WTC11 (cell line): ENCODE results near the gene MACROD2. TPM values are rescaled to one million over a fixed set of nuclear protein-coding genes. Genes with fewer than 3 reads are reported as not detected.

Experiments used
- ATAC-seq: fragments of 200-7000 bp; cut with Tn5 transposase; 2 replicates; pipeline ENCODE4 v1.10.0; 2021; ENCODE audit warnings: mild to moderate bottlenecking, moderate library complexity
- CTCF ChIA-PET: fragments of 300-600 bp; sonication (Branson Sonifier 250); formaldehyde crosslinking; loops from one replicate; lab custom pipeline; 2021; ENCODE audit warnings: antibody characterized with exemption; lab: Charles Lee
- POLR2A ChIA-PET: fragments of 350-600 bp; sonication (Branson Sonifier 250); formaldehyde crosslinking; loops from one replicate; lab custom pipeline; 2021; ENCODE audit warnings: antibody characterized with exemption; lab: Charles Lee
- DNase-seq: peaks from one replicate; pipeline ENCODE4 v3.0.0; 2021; ENCODE audit warnings: low spot score
- H3K27ac Mint-ChIP-seq: 2 replicates; pipeline ENCODE4 v1.8.0; 2021; ENCODE audit warnings: mixed read lengths
- H3K27me3 Mint-ChIP-seq: 2 replicates; pipeline ENCODE4 v1.8.0; 2021; ENCODE audit warnings: low read depth, mild to moderate bottlenecking, moderate library complexity, mixed read lengths
- H3K36me3 Mint-ChIP-seq: 2 replicates; pipeline ENCODE4 v1.8.0; 2021; ENCODE audit warnings: mixed read lengths
- H3K4me1 Mint-ChIP-seq: 2 replicates; pipeline ENCODE4 v1.8.0; 2022; ENCODE audit warnings: mixed read lengths
- H3K4me3 Mint-ChIP-seq: 2 replicates; pipeline ENCODE4 v1.8.0; 2021; ENCODE audit warnings: mild to moderate bottlenecking, moderate library complexity, mixed read lengths
- H3K9me3 Mint-ChIP-seq: 2 replicates; pipeline ENCODE4 v1.8.0; 2021; ENCODE audit warnings: mixed read lengths
- CREM ChIP-seq: sonication (generic); formaldehyde crosslinking; IDR thresholded peaks from 2 replicates; pipeline ENCODE4 v1.8.1; 2022; ENCODE audit warnings: mild to moderate bottlenecking, missing genetic modification reagents, moderate library complexity
- E2F5 ChIP-seq: sonication (generic); formaldehyde crosslinking; IDR thresholded peaks from 2 replicates; pipeline ENCODE4 v1.8.1; 2022; ENCODE audit warnings: mild to moderate bottlenecking, moderate library complexity, missing genetic modification reagents
- FOXK1 ChIP-seq: sonication (generic); formaldehyde crosslinking; IDR thresholded peaks from 2 replicates; pipeline ENCODE4 v1.8.0; 2022; ENCODE audit warnings: mild to moderate bottlenecking, moderate library complexity, missing genetic modification reagents
- FOXP1 ChIP-seq: sonication (generic); formaldehyde crosslinking; IDR thresholded peaks from 2 replicates; pipeline ENCODE4 v1.8.0; 2022; ENCODE audit warnings: missing genetic modification reagents, mild to moderate bottlenecking, moderate library complexity, borderline replicate concordance
- GABPB1 ChIP-seq: sonication (generic); formaldehyde crosslinking; IDR thresholded peaks from 2 replicates; pipeline ENCODE4 v1.8.1; 2023; ENCODE audit warnings: mild to moderate bottlenecking, missing genetic modification reagents
- IRF1 ChIP-seq: sonication (generic); formaldehyde crosslinking; IDR thresholded peaks from 2 replicates; pipeline ENCODE4 v1.8.0; 2023; ENCODE audit warnings: missing genetic modification reagents
- JAZF1 ChIP-seq: fragments of 250-450 bp; sonication (Bioruptor Pico); IDR thresholded peaks from 2 replicates; pipeline ENCODE4 v1.9.0; 2021; ENCODE audit warnings: moderate library complexity, mild to moderate bottlenecking, inconsistent platforms
- JUN ChIP-seq: sonication (generic); formaldehyde crosslinking; IDR thresholded peaks from 2 replicates; pipeline ENCODE4 v1.8.0; 2023; ENCODE audit warnings: mild to moderate bottlenecking, missing genetic modification reagents
- KAT7 ChIP-seq: sonication (generic); formaldehyde crosslinking; IDR thresholded peaks from 2 replicates; pipeline ENCODE4 v1.8.1; 2023; ENCODE audit warnings: missing genetic modification reagents, mild to moderate bottlenecking, borderline replicate concordance
- MYBL2 ChIP-seq: sonication (generic); formaldehyde crosslinking; IDR thresholded peaks from 2 replicates; pipeline ENCODE4 v1.8.1; 2023; ENCODE audit warnings: mild to moderate bottlenecking, moderate library complexity, missing genetic modification reagents
- NR1H2 ChIP-seq: sonication (generic); formaldehyde crosslinking; IDR thresholded peaks from 2 replicates; pipeline ENCODE4 v1.9.0; 2021; ENCODE audit warnings: mild to moderate bottlenecking, moderate library complexity, missing genetic modification reagents
- PRDM15 ChIP-seq: sonication (generic); formaldehyde crosslinking; IDR thresholded peaks from 2 replicates; pipeline ENCODE4 v1.8.0; 2022; ENCODE audit warnings: missing genetic modification reagents
- PRRX2 ChIP-seq: fragments of 250-450 bp; sonication (Bioruptor Pico); IDR thresholded peaks from 2 replicates; pipeline ENCODE4 v1.8.0; 2021; ENCODE audit warnings: mild to moderate bottlenecking
- RORB ChIP-seq: fragments of 250-450 bp; sonication (Bioruptor Pico); IDR thresholded peaks from 2 replicates; pipeline ENCODE4 v1.9.0; 2021; ENCODE audit warnings: mild to moderate bottlenecking
- SMAD3 ChIP-seq: sonication (generic); formaldehyde crosslinking; IDR thresholded peaks from 2 replicates; pipeline ENCODE4 v1.8.0; 2022; ENCODE audit warnings: missing genetic modification reagents, mild to moderate bottlenecking, borderline replicate concordance
- SMAD4 ChIP-seq: sonication (generic); formaldehyde crosslinking; IDR thresholded peaks from 2 replicates; pipeline ENCODE4 v1.8.0; 2022; ENCODE audit warnings: mild to moderate bottlenecking, missing genetic modification reagents
- TEAD1 ChIP-seq: sonication (generic); formaldehyde crosslinking; IDR thresholded peaks from 2 replicates; pipeline ENCODE4 v1.8.0; 2022; ENCODE audit warnings: mild to moderate bottlenecking, missing genetic modification reagents
- TEAD4 ChIP-seq: sonication (generic); formaldehyde crosslinking; IDR thresholded peaks from 2 replicates; pipeline ENCODE4 v1.8.0; 2022; ENCODE audit warnings: mild to moderate bottlenecking, missing genetic modification reagents
- ZMAT4 ChIP-seq: fragments of 250-450 bp; sonication (Bioruptor Pico); IDR thresholded peaks from 2 replicates; pipeline ENCODE4 v1.9.0; 2021; ENCODE audit warnings: mild to moderate bottlenecking
- ZNF232 ChIP-seq: sonication (generic); formaldehyde crosslinking; IDR thresholded peaks from 2 replicates; pipeline ENCODE4 v1.8.0; 2022; ENCODE audit warnings: mild to moderate bottlenecking, missing genetic modification reagents
- ZNF416 ChIP-seq: fragments of 250-450 bp; sonication (Bioruptor Pico); IDR thresholded peaks from 2 replicates; pipeline ENCODE4 v1.9.0; 2021; ENCODE audit warnings: mild to moderate bottlenecking, inconsistent platforms
- ZNF512 ChIP-seq: sonication (generic); formaldehyde crosslinking; IDR thresholded peaks from 2 replicates; pipeline ENCODE4 v1.8.1; 2022; ENCODE audit warnings: missing genetic modification reagents, borderline replicate concordance
- ZNF532 ChIP-seq: fragments of 250-450 bp; sonication (Bioruptor Pico); IDR thresholded peaks from 2 replicates; pipeline ENCODE4 v1.9.0; 2021; ENCODE audit warnings: mild to moderate bottlenecking, borderline replicate concordance
- total RNA-seq: library from RNA; stranded (reverse); gene quantifications from 3 replicates; pipeline ENCODE4 v1.2.3, GENCODE V29; 2021

MACROD2 gene
- total RNA-seq, 1 experiment from 2014 or later = 4.1 TPM

GRCh38 chr20:15599961-15600360 lies 1604.6 kb downstream of the MACROD2 start (continued):
- TF ChIP-seq SMAD3 (no peak), PRDM15 (CRISPR knock-in tag) (no peak), KAT7 (CRISPR knock-in tag) (no peak), FOXP1 (CRISPR knock-in tag) (no peak), E2F5 (CRISPR knock-in tag) (no peak)

- H3K36me3 Mint-ChIP-seq = no peaks in the 10 kb centered on the region
- CTCF ChIA-PET = interaction anchor here (1.5 kb wide), 1 partner anchor 54 kb away, joined by 4 read pairs; no protein-coding TSS in a partner anchor
- peaks cover 10% of the 10 kb centered on the region; the same call in 1 of the 2 replicates for H3K9me3 Mint-ChIP-seq
- TF ChIP-seq ZNF532 (CRISPR knock-in tag) (no peak), GABPB1 (CRISPR knock-in tag) (no peak), TEAD1 (CRISPR knock-in tag) (no peak), FOXK1 (no peak), CREM (no peak), ZNF232 (CRISPR knock-in tag) (no peak)
- no peak overlapping the region for H3K27ac Mint-ChIP-seq
- POLR2A ChIA-PET = no interaction called here
- H3K4me3 Mint-ChIP-seq = no peak overlapping the region
- H3K27me3 Mint-ChIP-seq = no peaks in the 10 kb centered on the region
- DNase-seq = no peak
- no peak for ATAC-seq
- H3K4me1 Mint-ChIP-seq = no peaks in the 10 kb centered on the region
Measured at GRCh38 chr20:15600565-15600964, 1605.2 kb downstream of the MACROD2 start.

- H3K9me3 Mint-ChIP-seq = peaks cover 4% of the 10 kb centered on the region; the same call in 1 of the 2 replicates
- CTCF ChIA-PET = interaction anchor here (1.2 kb wide), 1 partner anchor 11 kb away, joined by 3 read pairs; no protein-coding TSS in a partner anchor
- no peak for TF ChIP-seq TEAD4 (CRISPR knock-in tag)
- no peak for TF ChIP-seq ZMAT4 (CRISPR knock-in tag)
- TF ChIP-seq IRF1 = no peak
- no peak for TF ChIP-seq CREM
- TF ChIP-seq MYBL2 (CRISPR knock-in tag) = no peak
- no peak for TF ChIP-seq ZNF416 (CRISPR knock-in tag)
- no peak for TF ChIP-seq NR1H2 (CRISPR knock-in tag)
- TF ChIP-seq JUN = no peak
- TF ChIP-seq SMAD4 (CRISPR knock-in tag) = no peak
- no peak for TF ChIP-seq PRRX2 (CRISPR knock-in tag)
- TF ChIP-seq RORB (CRISPR knock-in tag) = no peak
- TF ChIP-seq ZNF512 (CRISPR knock-in tag) = no peak
- TF ChIP-seq E2F5 (CRISPR knock-in tag) = no peak
- no peak for TF ChIP-seq JAZF1 (CRISPR knock-in tag)
Measured at GRCh38 chr20:15603506-15603905, 1608.2 kb downstream of the MACROD2 start.

More at GRCh38 chr20:15603506-15603905, 1608.2 kb downstream of the MACROD2 start:
- DNase-seq = no peak
- Mint-ChIP-seq H3K36me3 (no peaks in the 10 kb centered on the region), H3K27ac (no peak overlapping the region), H3K27me3 (no peaks in the 10 kb centered on the region), H3K4me3 (no peak overlapping the region), H3K4me1 (no peaks in the 10 kb centered on the region)
- ATAC-seq = no peak
- POLR2A ChIA-PET = no interaction called here
